Stomach (tissue), 19 donors: ENCODE results near the gene LZIC. TPM values are rescaled to one million over a fixed set of nuclear protein-coding genes. Genes with fewer than 3 reads are reported as not detected.

ENCODE experiments used
- DNase-seq, 2 donors: peaks; one replicate each; pipeline versions ENCODE4 v3.0.0 to v3.0.0-alpha.2; 2013 to 2019
- H3K27ac ChIP-seq, 5 donors: fragments of 200-600 bp in 4 of 5; sonication (generic) in 4 of 5; one replicate each; pipeline ENCODE4 v1.5.1; 2013 to 2019; ENCODE audit warnings: mild to moderate bottlenecking in 1 of 5, moderate library complexity in 1 of 5
- H3K27me3 ChIP-seq, 3 donors: fragments of 200-600 bp; sonication (generic); one replicate each; pipeline ENCODE4 v1.5.1; 2017 to 2019; ENCODE audit warnings: mixed run types in 1 of 3
- H3K36me3 ChIP-seq, 4 donors: fragments of 200-600 bp; sonication (generic); 1 replicate in 3 of 4; 2 replicates in 1 of 4; pipeline ENCODE4 v1.5.1; 2016 to 2019
- H3K4me1 ChIP-seq, 4 donors: fragments of 200-600 bp; sonication (generic); one replicate each; pipeline ENCODE4 v1.5.1; 2016 to 2019
- H3K4me3 ChIP-seq, 4 donors: fragments of 200-600 bp; sonication (generic) in 3 of 4; one replicate each; pipeline ENCODE4 v1.5.1; 2016 to 2019; ENCODE audit warnings: mild to moderate bottlenecking in 1 of 4
- H3K9me3 ChIP-seq, 4 donors: fragments of 200-600 bp; sonication (generic); one replicate each; pipeline ENCODE4 v1.5.1; 2016 to 2019
- CTCF ChIP-seq, 7 experiments: fragments of 450-650 bp in 4 of 7; fragments of 200-600 bp in 3 of 7; sonication (generic) in 3 of 7; IDR thresholded peaks; one replicate each; pipeline ENCODE4 v1.5.1; 2016 to 2019; ENCODE audit warnings: antibody characterized with exemption in 7 of 7, control low read depth in 2 of 7, mild to moderate bottlenecking in 1 of 7
- EP300 ChIP-seq: sonication (generic); formaldehyde crosslinking; IDR thresholded peaks from one replicate; pipeline ENCODE4 v1.6.1; 2017; ENCODE audit warnings: antibody characterized with exemption
- POLR2A ChIP-seq, 4 donors: fragments of 450-650 bp; IDR thresholded peaks; one replicate each; pipeline ENCODE4 v1.6.1; 2016; ENCODE audit warnings: antibody characterized with exemption in 4 of 4, control low read depth in 2 of 4, mild to moderate bottlenecking in 1 of 4, moderate library complexity in 1 of 4
- POLR2AphosphoS5 ChIP-seq, 3 donors: sonication (generic); formaldehyde crosslinking; IDR thresholded peaks; one replicate each; pipeline ENCODE4 v1.6.1; 2016; ENCODE audit warnings: antibody characterized with exemption in 3 of 3
- WGBS, 5 donors: extraction: QIAGEN DNeasy Blood & Tissue Kit in 3 of 5; methylation state at CpG; one replicate each; pipeline versions ENCODE4 v1.1.5 to v1.1.7; 2013 to 2018; 5-methylcytosine and 5-hydroxymethylcytosine counted together
- intact Hi-C: fragments of 100-400 bp; cut with DNase I; formaldehyde crosslinking; loops from one replicate; pipeline ENCODE4 v1.15.1; 2023; ENCODE audit warnings: low total_unique reads
- long read RNA-seq, 10 donors: transcript quantifications; one replicate each; lab custom pipeline, GENCODE V29; 2026
- polyA plus RNA-seq, 3 donors: library from polyadenylated mRNA; stranded (reverse); fragments of 200-250 nt; gene quantifications; one replicate each; pipeline ENCODE4 v1.2.3, GENCODE V29; 2013
- total RNA-seq, 5 donors: library from RNA; depleted of rRNA; stranded (reverse); fragments of >200 nt; gene quantifications; one replicate each; pipeline versions ENCODE4 v1.1.0 to v1.2.3, GENCODE V29; 2014 to 2016
- donor health status: healthy with polysubstance abuse.
- donor health status: Bipolar disorder and iron deficiency.
- donor health status: healthy.

LZIC gene
- total RNA-seq, result 10 to 100 TPM in 3 of 5 donors, 1 to 10 TPM in 2; 1.8 to 32.5 (median 10.7) TPM
- 10 to 100 TPM; 11.7 to 21.7 (median 18.7) TPM for polyA plus RNA-seq
- long read RNA-seq, donor 1, partial matches to known transcripts, result 0 of 3 reads
- long read RNA-seq, donor 1, other reads (novel, unspliced or antisense), result 0 of 3 reads
- long read RNA-seq, donor 2, partial matches to known transcripts, result 0 of 4 reads
- long read RNA-seq, donor 2, other reads (novel, unspliced or antisense), result 0 of 4 reads
- long read RNA-seq, donor 3, partial matches to known transcripts, result 0 of 5 reads
- long read RNA-seq, donor 3, other reads (novel, unspliced or antisense), result 0 of 5 reads
- long read RNA-seq, donor 4, partial matches to known transcripts, result 0 of 1 reads
- long read RNA-seq, donor 4, other reads (novel, unspliced or antisense), result 0 of 1 reads
- long read RNA-seq, donor 5, partial matches to known transcripts, result 0 of 11 reads
- long read RNA-seq, donor 5, other reads (novel, unspliced or antisense), result 0 of 11 reads
- long read RNA-seq, donor 6, result 0 reads
- long read RNA-seq, donor 7, transcript LZIC-202 (8 exons, 2,281 nt), result minor isoform, 6 of 19 reads
- long read RNA-seq, donor 7, transcript LZIC-201 (8 exons, 945 nt), result major isoform, 9 of 19 reads
- long read RNA-seq, donor 7, partial matches to known transcripts, result 0 of 19 reads
- long read RNA-seq, donor 7, other reads (novel, unspliced or antisense), result 0 of 19 reads
- long read RNA-seq, donor 8, transcript LZIC-202 (8 exons, 2,281 nt), result minor isoform, 5 of 15 reads
- long read RNA-seq, donor 8, transcript LZIC-203 (7 exons, 1,405 nt), result major isoform, 6 of 15 reads
- long read RNA-seq, donor 8, partial matches to known transcripts, result 0 of 15 reads
- long read RNA-seq, donor 8, other reads (novel, unspliced or antisense), result 0 of 15 reads
- long read RNA-seq, donor 9, partial matches to known transcripts, result 0 of 6 reads
- long read RNA-seq, donor 9, other reads (novel, unspliced or antisense), result 0 of 6 reads
- long read RNA-seq, donor 10, partial matches to known transcripts, result 0 of 5 reads
- long read RNA-seq, donor 10, other reads (novel, unspliced or antisense), result 0 of 5 reads

- intact Hi-C loops, result loop anchor here (5.0 to 10.0 kb wide), 2 partner anchors 71 to 92 kb away; partner anchors contain the start of gene UBE4B
- H3K27me3 ChIP-seq, result no peaks in the 10 kb centered on the region
- no peaks in the 10 kb centered on the region for H3K9me3 ChIP-seq
- H3K4me3 ChIP-seq, result peak within 1 kb of the TSS; percentile 59 to 89 (median 80)
- peak within 1 kb of the TSS; percentile 85 to 92 (median 91) for H3K27ac ChIP-seq
- peaks cover 0 to 23% (median 21%) of the 10 kb centered on the region in 4 donors for H3K36me3 ChIP-seq
- 0 to 1% (median 0%) methylated on average over 36 to 53 of the region's 53 CpGs for WGBS, 5 donors
- peak; percentile 95 to 97 for DNase-seq
- TF ChIP-seq EP300, result no peak
- peak in 1 of 4 donors; percentile 71 for TF ChIP-seq POLR2A (IDR thresholded peaks at IDR 0.05)
- TF ChIP-seq POLR2AphosphoS5 (IDR thresholded peaks at IDR 0.05), result peak; percentile 79 to 96 (median 96)
- peak in 1 of 7 experiments; percentile 36 for TF ChIP-seq CTCF (IDR thresholded peaks at IDR 0.05)
- H3K4me1 ChIP-seq, result peaks cover 14 to 39% (median 26%) of the 10 kb centered on the region in 4 donors
These were observed at the start of gene LZIC, which contains the start of gene NMNAT1 for GRCh38 chr1:9942939-9943788. Gene LZIC, minus strand, starts transcription at chr1:9943391. Its CDS starts 6,772 bp downstream, at chr1:9936619. Gene NMNAT1, plus strand, starts transcription at chr1:9943475. Its CDS starts 28,599 bp downstream, at chr1:9972074.

DNA sequence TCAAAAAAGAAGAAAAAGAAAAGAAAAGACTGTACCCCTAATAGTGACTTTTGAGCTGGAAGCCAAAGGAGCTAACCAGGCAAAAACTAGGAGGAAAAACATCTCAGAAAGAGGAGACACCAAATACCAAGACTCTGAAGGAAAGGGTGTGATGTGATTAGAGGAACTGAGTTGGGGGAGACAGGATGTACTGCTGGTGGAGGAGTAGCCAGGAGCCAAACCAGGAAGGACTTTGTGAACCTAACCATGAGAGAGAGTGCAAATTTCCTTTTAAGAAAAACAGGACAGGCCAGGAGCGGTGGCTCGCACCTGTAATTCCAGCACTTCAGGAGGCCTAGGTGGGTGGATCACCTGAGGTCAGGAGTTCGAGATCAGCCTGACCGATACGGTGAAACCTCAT is 49.7 kb upstream of the LZIC start:
- Histone ChIP-seq H3K9me3 (no peaks in the 10 kb centered on the region), H3K4me1 (peaks cover 13 to 35% (median 15%) of the 10 kb centered on the region in 4 donors), H3K27ac (peak overlapping the region in 3 of 5 donors; percentile 9 to 38 (median 34)), H3K4me3 (no peak overlapping the region), H3K27me3 (peaks cover 0 to 26% (median 16%) of the 10 kb centered on the region in 3 donors), H3K36me3 (no peaks in the 10 kb centered on the region)
- TF ChIP-seq CTCF (IDR thresholded peaks at IDR 0.05), result no peak
- no peak for TF ChIP-seq POLR2A (IDR thresholded peaks at IDR 0.05)
- no peak for TF ChIP-seq POLR2AphosphoS5 (IDR thresholded peaks at IDR 0.05)
- TF ChIP-seq EP300, result no peak
- DNase-seq, result no peak
- WGBS, 5 donors, result 77 to 93% (median 88%) methylated on average over 5 of the region's 5 CpGs
- intact Hi-C loops, result no loop called here

DNA sequence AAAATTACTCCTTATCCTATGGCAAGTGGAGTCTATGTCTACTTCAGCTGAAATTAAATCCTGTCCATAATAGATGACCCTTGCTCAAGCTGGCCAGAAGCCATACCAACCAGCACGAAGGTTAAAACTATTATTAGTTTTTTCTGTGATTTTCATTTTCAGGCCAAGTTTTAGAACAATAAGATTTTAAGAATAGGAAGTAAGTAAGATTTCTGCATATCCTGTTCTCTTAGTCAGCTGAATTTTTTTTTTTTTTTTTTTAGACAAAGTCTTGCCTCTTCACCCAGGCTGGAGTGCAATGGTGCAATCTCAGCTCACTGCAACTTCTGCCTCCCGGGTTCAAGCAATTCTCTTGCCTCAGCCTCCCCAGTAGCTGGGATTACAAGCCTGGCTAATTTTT is 47.8 kb upstream of the LZIC start:
- H3K27ac ChIP-seq, result peak overlapping the region in 3 of 5 donors; percentile 7 to 62 (median 53)
- H3K4me3 ChIP-seq, result no peak overlapping the region
- H3K4me1 ChIP-seq, result peaks cover 0 to 22% (median 2%) of the 10 kb centered on the region in 4 donors
- no peaks in the 10 kb centered on the region for H3K9me3 ChIP-seq
- WGBS, 5 donors, result 29 to 54% (median 36%) methylated on average over 2 of the region's 2 CpGs
- H3K27me3 ChIP-seq, result peaks cover 0 to 6% (median 0%) of the 10 kb centered on the region in 3 donors
- intact Hi-C loops, result no loop called here
- peaks cover 0 to under 1% (median 0%) of the 10 kb centered on the region in 4 donors for H3K36me3 ChIP-seq
- peak in 1 of 2 donors; percentile 27 for DNase-seq
- TF ChIP-seq EP300 (no peak), POLR2AphosphoS5 (IDR thresholded peaks at IDR 0.05) (no peak), POLR2A (IDR thresholded peaks at IDR 0.05) (no peak), CTCF (IDR thresholded peaks at IDR 0.05) (no peak)
